Pons (tissue), 1 donor: ENCODE data around the gene PTPRT.

ENCODE experiments used
- DNase-seq: peaks from one replicate; pipeline ENCODE4 v3.0.0-alpha.2; 2016; ENCODE audit warnings: low spot score

The PTPRT gene

GRCh38 chr20:42714298-42715141, 475.2 kb downstream of the PTPRT start:
- DNase-seq, result peak; percentile 37

DNA sequence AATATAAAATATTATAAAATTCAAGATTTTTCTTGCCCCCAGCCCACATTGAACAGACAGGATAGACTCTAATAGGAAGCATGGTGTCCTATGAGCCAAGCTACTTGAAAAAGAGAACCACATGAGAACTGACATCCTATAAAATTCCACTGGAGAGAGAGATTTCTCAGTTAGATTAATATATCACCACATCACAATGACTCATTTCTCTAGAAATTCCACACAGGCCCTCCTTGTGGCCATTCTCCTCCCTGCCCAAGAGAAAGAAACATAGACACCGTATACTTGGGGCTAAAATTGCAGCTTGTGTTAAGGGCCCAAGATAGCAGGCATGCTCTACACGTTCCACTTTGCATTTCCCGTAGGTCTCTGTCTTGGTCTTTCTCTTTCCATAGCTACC, 481.4 kb downstream of the PTPRT start:
- DNase-seq, result no peak

- DNase-seq, result peak; percentile 4
Observed at GRCh38 chr20:42706759-42707158, 482.9 kb downstream of the PTPRT start.

- no peak for DNase-seq
Observed at GRCh38 chr20:42705550-42705949, 484.2 kb downstream of the PTPRT start.

- DNase-seq, result no peak
Observed at GRCh38 chr20:42703744-42704143, 486.0 kb downstream of the PTPRT start.

- no peak for DNase-seq
Observed at GRCh38 chr20:42701948-42702347, 487.8 kb downstream of the PTPRT start.

DNA sequence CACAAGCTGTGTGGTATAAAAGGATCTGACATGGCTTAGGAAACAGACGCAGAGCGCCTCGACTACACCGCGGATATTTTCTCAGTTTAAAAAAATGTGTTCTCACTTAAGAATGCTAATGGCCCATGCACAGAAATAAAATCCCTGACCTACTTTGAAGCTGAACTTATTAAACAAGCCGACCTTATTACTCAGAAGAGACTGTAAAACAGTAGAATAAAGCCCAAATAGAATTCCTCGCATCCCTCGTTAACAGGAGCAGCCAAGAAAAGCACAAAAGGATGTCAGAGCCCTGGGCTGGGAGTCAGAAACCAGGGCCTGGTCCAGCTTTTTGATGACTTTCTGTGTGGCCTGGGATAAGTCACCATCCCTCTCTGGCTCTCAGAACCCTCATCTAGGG, 489.3 kb downstream of the PTPRT start:
- DNase-seq, result no peak

- no peak for DNase-seq
Observed at GRCh38 chr20:42697962-42698361, 491.7 kb downstream of the PTPRT start.

- DNase-seq, result no peak
Observed at GRCh38 chr20:42690842-42691437, 498.8 kb downstream of the PTPRT start.

DNA sequence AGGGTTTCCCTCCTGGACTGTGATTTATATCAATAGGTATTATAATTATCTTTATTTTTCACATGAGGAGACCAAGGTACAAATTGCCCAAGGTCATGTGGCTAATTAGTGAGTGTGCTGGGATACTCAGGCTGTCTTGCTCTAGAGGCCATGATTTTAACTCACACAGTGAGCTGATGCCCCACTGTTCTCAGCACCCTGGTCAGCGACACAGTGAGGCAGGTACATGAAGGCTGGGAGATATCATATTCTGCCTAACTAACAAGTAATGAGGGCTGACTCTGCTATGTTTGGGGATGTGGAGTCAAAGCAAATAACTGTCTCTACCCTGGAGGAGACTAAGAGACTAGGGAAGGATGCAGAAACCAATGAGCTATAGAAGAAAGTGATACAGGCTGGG, 501.1 kb downstream of the PTPRT start:
- DNase-seq, result no peak

DNA sequence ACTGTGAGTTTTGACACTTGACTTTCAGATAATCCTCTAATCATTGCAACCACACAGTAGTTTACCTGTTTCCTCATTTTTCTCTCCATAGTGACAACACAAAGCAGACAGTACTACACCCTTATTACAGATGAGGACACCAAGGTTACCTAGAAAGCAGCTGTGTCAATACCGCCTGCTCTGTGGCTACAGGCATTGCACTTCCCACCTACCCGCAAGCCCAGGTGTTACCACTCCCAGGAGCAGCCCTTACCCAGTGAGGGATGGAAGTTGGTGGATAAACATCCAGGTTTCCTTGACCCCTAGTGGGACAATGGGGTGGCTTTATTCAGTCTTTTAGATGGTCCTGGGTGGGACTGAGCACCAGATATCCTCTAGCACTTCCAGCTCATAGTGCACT, 503.6 kb downstream of the PTPRT start:
- DNase-seq, result no peak

- no peak for DNase-seq
Observed at GRCh38 chr20:42678895-42679294, 510.8 kb downstream of the PTPRT start.

DNA sequence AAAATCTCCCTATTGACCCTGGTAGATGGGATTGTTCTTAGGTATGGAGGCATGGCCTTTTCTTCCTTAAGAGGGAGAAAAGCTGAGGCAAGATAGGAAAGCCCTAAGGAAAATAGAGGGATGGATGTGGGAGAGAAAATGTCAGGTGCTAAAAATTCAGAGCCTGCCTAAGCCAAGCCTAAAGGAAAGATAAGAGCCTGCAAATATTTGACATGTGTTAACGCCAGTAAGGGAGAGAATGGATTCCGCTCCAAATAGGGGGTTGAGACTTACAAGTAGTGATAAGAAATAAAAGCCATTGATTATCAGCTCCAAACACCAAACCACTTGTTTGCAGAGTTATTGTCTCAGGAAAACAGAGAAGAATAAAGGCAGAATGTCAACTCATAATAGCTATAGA, 533.6 kb downstream of the PTPRT start:
- DNase-seq, result no peak

DNA sequence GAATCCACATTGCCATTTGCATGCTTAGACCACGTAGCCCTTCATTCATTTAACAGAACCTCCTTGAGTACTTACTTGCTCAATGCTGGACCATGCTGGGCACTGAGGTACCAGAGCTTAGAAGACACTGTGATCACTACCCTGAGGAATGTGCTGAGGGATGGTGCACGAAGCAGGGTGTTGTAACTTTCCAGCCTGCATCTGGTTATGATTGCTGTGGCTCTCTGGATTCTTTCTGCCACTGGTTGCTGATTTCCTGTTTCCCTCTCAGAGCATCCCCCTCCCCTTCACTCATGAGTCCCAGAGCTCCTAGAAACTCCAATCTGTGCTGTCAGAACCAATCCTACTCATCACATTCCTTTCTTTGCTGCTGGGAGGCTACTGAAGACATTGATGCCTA, 537.4 kb downstream of the PTPRT start:
- DNase-seq, result no peak

DNA sequence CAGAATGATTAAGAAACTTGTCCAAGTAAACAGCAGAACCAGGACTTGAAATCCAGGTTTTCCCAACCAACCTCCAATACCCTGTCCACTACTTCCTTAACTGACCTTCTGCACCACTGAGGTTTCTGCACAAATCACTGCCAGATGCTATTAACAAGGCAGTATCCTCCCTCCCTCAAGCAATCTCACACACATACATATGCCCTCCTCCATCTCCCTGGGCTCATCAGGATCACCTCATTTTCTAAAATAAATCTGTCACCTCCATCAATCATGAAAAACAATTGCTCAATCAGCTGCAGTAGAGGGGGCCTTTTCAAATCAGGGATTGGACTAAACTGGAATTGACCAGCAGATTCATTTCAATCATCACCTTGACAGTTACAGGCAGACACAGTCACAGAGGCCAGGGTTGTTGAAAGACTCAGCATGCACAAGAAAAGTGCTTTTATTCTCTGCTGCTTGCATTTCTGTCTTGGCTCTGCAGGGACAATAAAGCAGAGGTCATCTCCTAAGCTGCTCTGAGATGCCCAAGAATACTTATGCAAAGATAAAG, 539.4 kb downstream of the PTPRT start:
- no peak for DNase-seq

DNA sequence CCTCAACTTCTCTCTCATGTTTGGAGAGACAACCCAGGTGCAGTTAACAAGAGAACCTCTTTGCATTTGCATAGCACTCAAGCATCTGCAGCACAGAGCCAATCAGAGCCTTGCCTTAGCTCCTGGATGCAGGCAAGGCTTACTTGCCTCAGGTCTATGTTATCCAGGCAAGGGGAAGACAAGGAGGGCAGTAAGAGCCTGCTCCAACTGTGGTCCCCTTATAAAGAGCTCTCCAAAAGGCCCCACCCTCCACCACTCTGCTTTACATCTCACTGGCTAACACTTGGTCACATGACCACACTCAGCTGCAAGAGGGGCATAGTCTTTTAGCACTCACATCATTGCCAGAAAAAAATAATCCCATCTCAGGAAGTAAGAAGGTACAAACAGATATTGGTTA, 540.0 kb downstream of the PTPRT start:
- no peak for DNase-seq

GRCh38 chr20:42646250-42646649, 543.5 kb downstream of the PTPRT start:
- DNase-seq, result no peak

GRCh38 chr20:42641886-42642285, 547.8 kb downstream of the PTPRT start:
- no peak for DNase-seq

- DNase-seq, result peak; percentile 1
Observed at GRCh38 chr20:42639140-42639539, 550.6 kb downstream of the PTPRT start.

DNA sequence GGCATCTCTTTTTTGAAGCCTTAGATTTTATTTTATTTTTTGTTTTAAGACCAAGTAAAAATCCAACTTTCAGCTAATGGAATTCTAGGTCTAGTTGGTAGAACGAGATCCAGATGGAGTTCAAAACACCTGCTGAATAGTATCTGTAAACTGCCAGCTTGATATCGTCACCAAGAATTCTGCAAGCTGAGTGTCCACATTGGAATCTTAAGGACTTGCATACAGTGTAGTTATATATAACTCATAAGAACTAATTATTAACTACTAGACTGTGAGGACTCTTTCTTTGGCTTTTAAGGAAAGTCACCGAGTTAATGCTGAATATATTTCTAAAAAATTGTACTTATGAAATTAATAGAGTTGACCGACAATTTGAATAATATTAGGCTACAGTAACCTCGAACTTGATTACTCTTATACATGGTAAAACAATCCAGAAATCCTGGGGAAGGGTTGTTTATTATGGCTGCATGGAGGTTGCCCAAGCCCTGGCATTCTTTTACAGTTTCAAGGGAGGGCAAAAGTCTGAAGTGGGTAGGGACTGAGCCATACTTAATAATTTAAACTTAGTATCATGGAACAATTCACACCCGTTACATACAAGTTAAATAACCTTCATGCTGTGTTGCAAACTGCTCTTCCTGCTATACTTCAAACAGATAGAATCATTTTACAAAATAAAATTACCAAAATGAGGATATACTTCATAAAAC, 553.9 kb downstream of the PTPRT start:
- DNase-seq, result no peak

DNA sequence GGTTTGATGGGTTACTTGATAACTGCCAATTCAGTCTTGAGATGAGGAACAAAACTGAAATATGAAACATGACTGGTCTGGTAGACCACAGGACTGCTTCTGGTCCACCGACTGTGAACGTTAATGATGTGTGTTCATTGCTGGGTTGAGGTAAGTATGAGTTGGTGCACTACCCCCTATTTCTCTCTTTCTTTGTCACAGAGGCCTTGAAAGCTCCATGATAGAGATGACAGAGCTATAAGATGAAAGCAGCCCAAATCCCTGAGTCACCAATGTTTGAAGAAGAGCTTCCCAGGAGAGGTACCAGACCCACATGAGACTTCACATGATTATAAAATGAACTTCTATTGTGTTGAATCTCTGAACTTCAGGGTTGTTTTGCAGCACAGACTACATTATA, 555.5 kb downstream of the PTPRT start:
- no peak for DNase-seq

DNA sequence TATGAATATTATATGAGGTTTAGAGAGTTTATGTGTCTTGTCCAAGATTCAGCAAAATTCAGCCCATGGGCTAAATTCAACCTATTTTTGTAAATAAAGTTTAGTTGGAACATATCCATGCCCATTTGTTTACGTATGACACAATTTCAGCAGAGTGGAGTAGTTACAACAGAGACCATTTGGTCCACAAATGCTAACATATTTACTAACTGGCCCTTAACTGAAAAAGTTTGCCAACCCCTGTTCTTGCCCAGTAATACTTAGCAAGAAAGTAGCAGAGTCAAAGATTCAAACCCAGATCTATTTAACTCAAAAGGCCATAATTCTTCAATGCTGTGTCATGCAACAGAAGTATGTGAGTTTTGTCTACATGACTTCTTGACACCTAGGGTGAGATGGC, 561.0 kb downstream of the PTPRT start:
- no peak for DNase-seq

DNA sequence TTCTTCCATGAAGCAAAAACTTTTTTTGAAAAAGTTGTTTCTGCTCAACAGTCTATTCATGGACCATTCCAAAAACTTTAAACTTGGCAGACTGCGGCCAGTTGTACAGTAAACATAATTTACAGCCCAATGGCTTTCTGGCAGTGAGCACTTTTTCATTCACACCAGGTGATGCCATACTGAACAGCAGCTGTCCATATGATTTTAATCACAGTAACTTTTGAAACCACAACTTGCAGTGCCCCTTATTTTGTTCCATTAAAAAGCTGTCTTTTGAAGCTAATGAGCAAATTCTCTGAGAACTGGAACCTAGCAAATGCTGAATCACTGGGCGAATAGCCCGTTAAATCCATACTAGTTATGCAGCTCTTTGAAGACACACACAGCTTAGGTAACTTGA, 576.6 kb downstream of the PTPRT start:
- DNase-seq, result no peak
